Measurements from ENCODE around the gene NTN1.
A peak's percentile ranks its signal among the peaks of the same experiment; 100 is the strongest.

NTN1 gene

DNA sequence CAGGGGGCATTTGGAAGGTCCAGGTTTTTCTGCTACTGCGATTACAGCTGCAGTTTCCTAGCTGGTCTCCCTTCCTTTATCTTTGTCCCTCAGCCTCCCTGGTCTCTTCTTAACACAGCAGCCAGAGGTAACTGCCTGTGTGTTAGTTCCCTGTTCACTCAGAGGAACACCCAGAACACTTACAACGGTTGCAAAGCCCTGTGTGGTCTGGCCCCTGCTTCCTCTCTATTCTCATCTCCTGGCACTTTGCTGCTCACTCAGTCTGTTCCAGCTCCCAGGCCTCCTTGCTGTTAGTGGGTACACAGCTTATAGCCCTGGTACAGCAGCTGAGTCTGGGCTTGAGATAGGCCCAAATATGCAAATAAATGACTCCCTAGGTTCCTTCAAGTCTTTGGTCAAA, 16.4 kb downstream of the NTN1 start:
- DNase-seq = no peak

- DNase-seq = no peak
These were observed 17.1 kb downstream of the NTN1 start for GRCh38 chr17:9038380-9038779.

DNA sequence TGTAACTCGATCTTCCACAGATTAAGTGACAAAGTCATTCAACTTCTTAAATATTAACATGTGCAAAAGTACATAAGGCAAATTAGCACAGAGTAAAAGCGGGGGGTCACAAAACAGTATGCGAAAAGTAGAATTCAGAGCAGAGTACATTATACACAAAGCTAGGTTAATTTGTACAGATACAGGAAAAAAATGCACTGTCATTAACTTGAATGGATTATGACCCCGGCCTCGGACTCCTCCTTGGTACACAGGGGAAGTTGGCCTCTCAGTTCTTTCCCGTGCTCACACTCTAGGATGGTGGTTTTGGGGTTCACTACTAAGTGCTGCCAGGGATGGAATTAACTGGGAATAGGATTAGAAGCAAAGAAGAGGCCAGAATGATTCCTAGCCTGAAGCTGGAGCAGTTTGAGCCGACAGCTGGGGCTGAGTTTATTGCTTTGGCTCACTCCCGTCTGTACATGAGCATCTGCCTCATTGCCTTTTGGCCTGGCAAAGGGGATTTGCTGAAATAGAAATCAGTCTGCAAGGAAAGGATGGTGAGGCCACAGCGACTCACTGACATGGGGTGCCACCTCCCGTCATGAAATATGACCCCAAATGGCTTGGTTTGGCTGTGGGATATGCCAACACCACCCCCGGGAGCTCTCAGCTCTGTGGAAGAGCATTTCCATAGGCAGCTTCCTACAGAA, 23.6 kb downstream of the NTN1 start:
- no peak for DNase-seq

DNA sequence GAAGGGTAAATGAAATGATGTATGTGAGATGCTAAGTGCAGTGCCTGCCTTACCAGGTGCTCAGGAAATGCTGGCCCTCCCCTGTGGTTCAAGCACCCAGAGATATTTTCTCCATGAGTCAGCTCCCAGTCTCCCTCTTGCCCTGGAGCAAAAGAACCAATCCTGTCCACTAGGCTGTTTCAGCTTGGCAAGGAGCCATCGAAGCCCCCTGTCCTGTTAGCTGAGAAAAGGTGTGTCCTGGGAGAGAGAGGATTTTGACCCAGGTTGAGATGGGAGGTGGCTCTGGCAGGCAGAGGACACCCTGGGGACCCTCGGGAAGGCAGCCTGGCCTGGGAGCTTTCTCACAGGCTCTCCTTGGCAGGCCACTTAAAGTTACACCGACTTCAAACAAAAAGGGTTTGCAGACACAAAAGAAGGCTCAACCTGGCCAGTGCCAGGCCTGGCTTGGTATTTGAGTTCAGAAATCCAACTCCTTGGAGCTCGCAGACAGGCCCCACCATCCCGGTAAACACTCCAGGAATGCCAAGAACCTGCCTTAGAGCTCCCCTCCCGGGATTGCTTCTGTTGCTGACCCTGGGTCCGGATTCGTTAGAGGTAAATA, 29.6 kb downstream of the NTN1 start:
- DNase-seq = no peak

DNA sequence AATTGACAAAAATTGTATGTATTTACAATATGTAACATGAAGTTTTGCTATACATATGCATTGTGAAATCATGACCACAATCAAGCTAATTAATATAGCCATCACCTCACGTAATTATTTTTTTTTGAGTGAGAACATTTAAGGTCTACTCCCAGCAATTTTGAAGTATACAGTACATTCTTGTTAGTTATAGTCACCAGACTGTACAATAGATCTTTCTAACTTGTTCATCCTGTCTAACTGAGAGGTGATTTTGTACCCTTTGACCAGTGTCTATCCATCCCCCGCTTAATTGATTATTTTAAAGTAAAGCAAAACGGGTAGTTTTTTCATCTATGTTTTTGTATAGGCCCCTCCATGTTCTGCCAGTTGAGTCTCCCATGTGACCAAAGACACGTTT, 30.3 kb downstream of the NTN1 start:
- DNase-seq = no peak

GRCh38 chr17:9052921-9053320, 31.6 kb downstream of the NTN1 start:
- DNase-seq = no peak

DNA sequence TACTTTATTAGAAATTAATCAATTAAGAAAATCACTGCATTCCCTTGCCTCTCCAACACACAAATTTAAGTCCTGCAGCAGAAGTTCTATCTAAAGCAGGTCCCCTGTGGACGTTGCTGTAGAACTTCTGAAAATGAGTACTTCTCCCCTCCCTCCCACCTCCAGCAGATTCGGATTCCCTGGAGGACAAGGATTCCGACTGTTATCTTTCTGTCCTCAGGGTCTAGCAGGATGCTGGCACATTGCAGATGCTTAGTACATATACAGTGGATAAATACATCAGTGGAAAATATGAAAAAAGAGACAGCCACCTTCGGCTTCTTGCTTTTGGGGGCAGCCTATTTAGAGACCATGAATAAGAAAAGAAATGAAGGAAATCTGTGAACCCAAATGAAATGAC, 32.1 kb downstream of the NTN1 start:
- no peak for DNase-seq

- DNase-seq = no peak
These were observed 33.0 kb downstream of the NTN1 start for GRCh38 chr17:9054126-9054975.

DNA sequence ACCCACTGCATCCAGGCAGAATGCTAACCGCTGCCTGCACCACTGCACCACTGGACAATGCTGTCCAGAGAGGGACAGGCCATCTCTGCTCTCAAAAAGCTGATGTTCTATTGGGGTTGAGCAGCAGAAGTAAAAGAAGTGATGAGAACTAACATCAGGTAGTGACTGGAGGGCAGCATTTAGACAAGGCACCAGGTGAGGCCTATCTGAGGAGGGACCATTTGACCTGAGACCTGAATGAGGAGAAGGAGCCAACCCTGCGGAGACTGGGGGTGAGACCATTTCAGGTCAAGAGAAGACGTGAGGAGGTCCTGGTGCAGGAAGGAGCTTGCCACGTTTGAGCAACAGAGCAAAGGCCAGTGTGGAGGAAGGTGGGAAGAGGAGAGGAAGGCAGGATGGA, 34.0 kb downstream of the NTN1 start:
- DNase-seq = no peak

- DNase-seq = no peak
These were observed 35.3 kb downstream of the NTN1 start for GRCh38 chr17:9056566-9056965.

DNA sequence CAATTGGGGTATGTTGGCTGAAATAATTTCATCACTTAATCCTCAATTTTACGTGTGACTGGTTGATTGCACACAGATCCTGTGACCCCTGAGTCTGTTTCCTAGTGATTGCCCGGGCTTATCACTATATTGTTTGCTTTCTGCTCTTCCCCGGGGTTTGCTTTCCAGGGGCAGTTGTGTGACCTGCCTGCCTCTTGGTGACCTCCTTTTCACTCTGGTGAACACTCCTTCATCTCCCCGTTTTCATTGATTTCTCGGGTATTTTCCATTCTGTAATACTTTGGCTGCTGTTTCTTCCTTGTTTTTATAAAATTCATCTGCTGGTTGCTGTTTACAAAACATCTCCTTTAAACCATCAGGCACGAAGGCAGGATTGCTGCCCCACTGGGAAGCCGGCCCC, 36.0 kb downstream of the NTN1 start:
- no peak for DNase-seq

DNA sequence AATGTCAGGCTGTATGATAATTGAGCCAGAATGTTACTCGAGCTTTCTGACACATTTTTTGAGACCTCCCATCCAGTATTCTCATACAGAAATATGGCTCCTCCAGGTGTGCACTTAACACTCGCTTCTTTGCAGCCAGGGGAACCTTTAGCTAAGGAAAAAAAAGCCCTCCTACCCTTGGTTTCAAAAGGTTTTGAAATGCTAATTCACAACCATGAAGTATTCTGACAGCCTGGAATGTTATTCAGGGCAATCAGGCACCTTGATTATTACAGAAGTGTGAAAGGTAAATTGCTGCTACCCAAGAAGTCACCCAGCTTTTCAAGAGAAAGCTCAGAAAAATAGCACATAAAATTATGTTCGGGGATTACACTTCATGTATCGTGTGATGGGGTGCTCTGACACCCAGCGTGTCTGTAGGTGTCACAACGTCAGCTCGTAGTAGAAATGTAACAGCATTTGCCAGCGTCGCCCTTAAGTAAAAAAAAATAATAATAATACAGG, 41.1 kb downstream of the NTN1 start:
- no peak for DNase-seq

- DNase-seq = no peak
These were observed 43.1 kb downstream of the NTN1 start for GRCh38 chr17:9064311-9064834.

- no peak for DNase-seq
These were observed 49.7 kb downstream of the NTN1 start for GRCh38 chr17:9071016-9071415.

DNA sequence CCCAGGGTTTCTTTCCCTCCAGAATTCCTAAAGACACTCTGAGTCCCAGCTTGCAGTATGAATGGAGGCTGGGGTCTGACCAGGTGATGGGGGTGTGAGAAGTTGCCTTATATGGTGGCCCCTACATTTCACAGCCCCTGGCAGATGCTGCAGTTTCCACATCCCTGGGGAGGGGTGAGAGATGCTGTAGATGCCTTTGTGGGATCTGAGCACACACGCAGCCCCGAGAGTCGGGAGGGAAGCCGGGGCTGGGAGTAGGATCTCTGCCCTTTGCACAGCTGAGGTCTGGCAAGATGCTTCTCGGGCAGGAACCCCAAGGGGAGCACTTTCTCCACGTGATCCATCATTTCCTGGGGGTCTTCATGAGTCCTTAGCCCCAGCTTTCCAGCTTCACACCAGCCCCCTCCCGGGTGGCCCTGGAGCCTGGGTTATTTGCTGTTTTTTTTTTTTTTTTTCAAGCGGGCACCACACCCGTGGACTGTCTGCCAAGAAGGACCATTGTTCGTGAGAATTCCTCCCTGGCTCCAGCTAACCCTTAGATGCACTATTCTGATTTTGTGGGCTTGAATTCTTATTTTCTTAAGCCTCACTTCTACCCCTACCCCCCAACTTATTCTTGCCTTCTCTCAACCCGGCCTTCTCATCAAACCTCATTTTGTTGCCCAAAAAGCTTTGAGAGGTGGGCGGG, 50.6 kb downstream of the NTN1 start:
- DNase-seq = no peak

DNA sequence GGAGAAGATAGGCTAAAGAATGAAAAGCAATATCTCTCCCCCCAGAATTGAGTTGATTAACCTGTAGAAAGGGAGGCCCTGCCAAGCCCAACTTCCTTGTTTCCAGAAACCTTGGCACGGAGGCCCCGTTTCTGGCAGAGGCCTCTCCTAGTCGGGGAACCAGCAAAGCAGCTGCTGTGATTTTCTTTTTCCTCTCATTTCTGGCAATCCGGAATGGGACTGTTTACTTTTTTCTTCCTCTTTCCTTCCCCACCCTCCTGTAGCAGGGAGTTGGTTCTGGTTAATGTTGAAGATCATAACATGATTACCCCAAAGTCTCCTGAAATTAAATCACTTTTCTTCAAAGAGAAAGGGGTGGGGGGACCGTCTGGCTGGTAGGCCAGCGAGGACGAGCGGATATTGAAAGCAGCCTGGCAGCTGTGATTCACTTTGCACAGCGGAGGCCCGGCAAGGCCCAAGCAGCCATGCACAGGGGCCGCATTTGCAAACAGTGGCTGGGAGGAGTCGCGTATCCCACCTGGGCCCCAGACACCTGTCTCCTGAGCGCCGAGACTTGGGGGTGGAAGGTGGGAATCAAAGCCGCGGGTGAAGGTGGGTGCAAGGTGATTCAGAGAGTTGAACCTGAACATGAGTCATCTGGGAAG, 51.5 kb downstream of the NTN1 start:
- DNase-seq = no peak

GRCh38 chr17:9074131-9074530, 52.8 kb downstream of the NTN1 start:
- no peak for DNase-seq

DNA sequence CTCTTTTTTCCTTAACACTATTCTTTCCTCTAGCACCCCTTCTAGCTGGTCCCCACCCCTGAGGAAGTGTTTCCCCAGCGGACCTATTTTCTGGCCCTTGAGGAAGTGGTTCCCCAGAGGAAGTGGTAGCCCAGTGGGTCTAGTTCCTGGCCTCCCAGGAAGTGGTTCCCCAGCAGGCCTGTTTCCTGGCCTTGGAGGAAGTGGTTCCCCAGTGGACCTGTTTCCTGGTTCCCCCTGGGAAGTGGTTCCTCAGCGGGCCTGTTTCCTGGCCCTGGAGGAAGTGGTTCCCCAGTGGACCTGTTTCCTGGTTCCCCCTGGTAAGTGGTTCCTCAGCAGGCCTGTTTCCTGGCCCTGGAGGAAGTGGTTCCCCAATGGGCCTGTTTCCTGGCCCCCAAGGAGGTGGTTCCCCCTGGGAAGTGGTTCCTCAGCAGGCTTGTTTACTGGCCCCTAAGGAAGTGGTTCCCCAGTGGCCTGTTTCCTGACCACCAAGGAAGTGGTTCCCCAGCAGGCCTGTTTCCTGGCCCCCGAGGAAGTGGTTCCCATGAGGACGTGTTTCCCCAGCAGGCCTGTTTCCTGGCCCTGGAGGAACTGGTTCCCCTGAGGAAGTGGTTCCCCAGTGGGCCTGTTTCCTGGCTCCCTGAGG, 58.3 kb downstream of the NTN1 start:
- peak in 2 of 5 experiments; percentile 12 to 72 for DNase-seq

- DNase-seq = no peak
These were observed 59.1 kb downstream of the NTN1 start for GRCh38 chr17:9080296-9080914.

GRCh38 chr17:9080983-9081382, 59.7 kb downstream of the NTN1 start:
- no peak for DNase-seq

- no peak for DNase-seq
These were observed 65.3 kb downstream of the NTN1 start for GRCh38 chr17:9086577-9086976.
